Measurements from ENCODE around the gene RHBG.

DNA sequence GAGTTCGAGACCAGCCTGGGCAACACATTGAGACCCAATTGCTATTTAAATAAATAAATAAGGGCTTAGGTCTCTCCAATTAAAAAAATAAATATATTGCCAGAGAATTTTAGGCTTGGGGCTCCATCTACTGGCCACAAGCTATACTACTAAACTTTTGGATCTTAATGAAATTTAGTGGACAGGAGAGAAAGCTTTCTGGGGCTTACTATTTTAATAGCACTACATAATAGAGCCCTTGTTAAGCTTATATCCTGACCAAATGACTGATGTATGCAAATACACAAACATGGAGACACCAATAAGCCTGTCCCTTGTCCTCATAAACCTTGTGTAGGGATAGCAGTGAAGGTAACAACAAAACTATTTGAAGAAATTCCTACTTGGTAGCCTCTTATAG is 49.3 kb upstream of the RHBG start:
- TF ChIP-seq, protein P1, sequence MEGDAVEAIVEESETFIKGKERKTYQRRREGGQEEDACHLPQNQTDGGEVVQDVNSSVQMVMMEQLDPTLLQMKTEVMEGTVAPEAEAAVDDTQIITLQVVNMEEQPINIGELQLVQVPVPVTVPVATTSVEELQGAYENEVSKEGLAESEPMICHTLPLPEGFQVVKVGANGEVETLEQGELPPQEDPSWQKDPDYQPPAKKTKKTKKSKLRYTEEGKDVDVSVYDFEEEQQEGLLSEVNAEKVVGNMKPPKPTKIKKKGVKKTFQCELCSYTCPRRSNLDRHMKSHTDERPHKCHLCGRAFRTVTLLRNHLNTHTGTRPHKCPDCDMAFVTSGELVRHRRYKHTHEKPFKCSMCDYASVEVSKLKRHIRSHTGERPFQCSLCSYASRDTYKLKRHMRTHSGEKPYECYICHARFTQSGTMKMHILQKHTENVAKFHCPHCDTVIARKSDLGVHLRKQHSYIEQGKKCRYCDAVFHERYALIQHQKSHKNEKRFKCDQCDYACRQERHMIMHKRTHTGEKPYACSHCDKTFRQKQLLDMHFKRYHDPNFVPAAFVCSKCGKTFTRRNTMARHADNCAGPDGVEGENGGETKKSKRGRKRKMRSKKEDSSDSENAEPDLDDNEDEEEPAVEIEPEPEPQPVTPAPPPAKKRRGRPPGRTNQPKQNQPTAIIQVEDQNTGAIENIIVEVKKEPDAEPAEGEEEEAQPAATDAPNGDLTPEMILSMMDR (conservative IDR thresholded peaks at IDR 0.05; ENCODE audit: low read depth, low read length), result peak; percentile 63
- TF ChIP-seq, protein P2, sequence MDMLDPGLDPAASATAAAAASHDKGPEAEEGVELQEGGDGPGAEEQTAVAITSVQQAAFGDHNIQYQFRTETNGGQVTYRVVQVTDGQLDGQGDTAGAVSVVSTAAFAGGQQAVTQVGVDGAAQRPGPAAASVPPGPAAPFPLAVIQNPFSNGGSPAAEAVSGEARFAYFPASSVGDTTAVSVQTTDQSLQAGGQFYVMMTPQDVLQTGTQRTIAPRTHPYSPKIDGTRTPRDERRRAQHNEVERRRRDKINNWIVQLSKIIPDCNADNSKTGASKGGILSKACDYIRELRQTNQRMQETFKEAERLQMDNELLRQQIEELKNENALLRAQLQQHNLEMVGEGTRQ (IDR thresholded peaks at IDR 0.05; ENCODE audit: low read depth, low read length), result no peak
- TF ChIP-seq SMC3 (IDR thresholded peaks at IDR 0.05; ENCODE audit: low read depth, low read length) (peak; percentile 37; the same call in 1 of the 2 replicates), POLR2A (IDR thresholded peaks at IDR 0.05; ENCODE audit: low read depth, low read length) (no peak), CEBPB (IDR thresholded peaks at IDR 0.05; ENCODE audit: low read depth, low read length) (no peak), RCOR1 (IDR thresholded peaks at IDR 0.05; ENCODE audit: insufficient replicate concordance, low read length) (no peak), MAFK (IDR thresholded peaks at IDR 0.05; ENCODE audit: low read depth, low read length) (no peak), BHLHE40 (IDR thresholded peaks at IDR 0.05; ENCODE audit: low read depth, low read length) (no peak), RFX5 (IDR thresholded peaks at IDR 0.05; ENCODE audit: low read depth, low read length) (no peak), MXI1 (IDR thresholded peaks at IDR 0.05; ENCODE audit: borderline replicate concordance, low read depth, low read length) (no peak), RAD21 (IDR thresholded peaks at IDR 0.05; ENCODE audit: low read length) (peak; percentile 63), MAZ (IDR thresholded peaks at IDR 0.05; ENCODE audit: borderline replicate concordance, low read depth, low read length) (no peak)

Data from IMR-90 (cell line).